Activated CD8-positive, alpha-beta memory T cell treated with anti-CD3 and anti-CD28 coated beads, Interleukin-2, amount 50 U/mL, for 48 hours (primary cell): ENCODE results near the gene ASTN1.

Experiments used
- DNase-seq: peaks from one replicate; pipeline ENCODE4 v3.0.0-alpha.2; 2020

Gene ASTN1

GRCh38 chr1:176811511-176812288 is 352.8 kb downstream of the ASTN1 start:
- no peak for DNase-seq

GRCh38 chr1:176809292-176809691 is 355.2 kb downstream of the ASTN1 start:
- DNase-seq = no peak
